H1 (cell line): ENCODE results near the gene ZNF423. TPM values are rescaled to one million over a fixed set of nuclear protein-coding genes. Genes with fewer than 3 reads are reported as not detected.

Source experiments
- CTCF ChIA-PET: fragments of 300-600 bp; sonication (Branson Sonifier 250); formaldehyde crosslinking; loops from one replicate; lab custom pipeline; 2021; ENCODE audit not compliant: partially characterized antibody; lab: Charles Lee
- POLR2A ChIA-PET: fragments of 300-600 bp; sonication (Branson Sonifier 250); formaldehyde crosslinking; loops from one replicate; lab custom pipeline; 2021; ENCODE audit warnings: inconsistent platforms; ENCODE audit not compliant: partially characterized antibody; lab: Charles Lee
- DNase-seq, 2 experiments: peaks; one replicate each; pipeline versions ENCODE4 v3.0.0 to v3.0.0-alpha.2; 2010 to 2022; ENCODE audit warnings: low spot score in 2 of 2, low read depth in 1 of 2, mixed read lengths in 1 of 2
- FAIRE-seq: peaks from 2 replicates; lab custom pipeline; 2011; peaks lifted over from hg19 to GRCh38; lab: Jason Lieb, UNC
- H2AFZ ChIP-seq: 2 replicates; pipeline ENCODE4 v1.8.1; 2012; ENCODE audit warnings: low read length, inconsistent platforms
- H2AK5ac ChIP-seq: 2 replicates; pipeline ENCODE4 v1.6.1; 2013; ENCODE audit warnings: low read depth, low read length
- H2BK120ac ChIP-seq: replicated peaks from 2 replicates; pipeline ENCODE3; 2013; ENCODE audit warnings: low read depth, low read length, inconsistent platforms
- H2BK12ac ChIP-seq: 2 replicates; pipeline ENCODE4 v1.6.1; 2013; ENCODE audit warnings: low read depth, low read length
- H2BK15ac ChIP-seq: 2 replicates; pipeline ENCODE4 v1.6.1; 2013; ENCODE audit warnings: low read length
- H2BK20ac ChIP-seq: 2 replicates; pipeline ENCODE4 v1.6.1; 2013; ENCODE audit warnings: low read length
- H2BK5ac ChIP-seq: 2 replicates; pipeline ENCODE4 v1.6.1; 2013; ENCODE audit warnings: low read depth, low read length
- H3K14ac ChIP-seq: 2 replicates; pipeline ENCODE4 v1.6.1; 2013; ENCODE audit warnings: inconsistent platforms; ENCODE audit not compliant: insufficient read length
- H3K18ac ChIP-seq: 2 replicates; pipeline ENCODE4 v1.6.1; 2013; ENCODE audit warnings: low read length; ENCODE audit errors: extremely low read depth
- H3K23ac ChIP-seq: 2 replicates; pipeline ENCODE4 v1.6.1; 2013; ENCODE audit warnings: inconsistent platforms; ENCODE audit not compliant: insufficient read length
- H3K23me2 ChIP-seq: 2 replicates; pipeline ENCODE4 v1.6.1; 2013; ENCODE audit warnings: low read depth, low read length
- H3K27ac ChIP-seq: 2 replicates; pipeline ENCODE4 v1.6.1; 2011; ENCODE audit warnings: low read depth, low read length, inconsistent platforms
- H3K27me3 ChIP-seq, 4 experiments: replicated peaks in 1 of 4; 1 replicate in 1 of 4; 2 replicates in 3 of 4; pipeline versions ENCODE4 v1.6.1 to v1.8.1; 2011 to 2013; ENCODE audit warnings: low read length in 3 of 4, mild to moderate bottlenecking in 3 of 4, inconsistent platforms in 2 of 4, mixed read lengths in 2 of 4, moderate library complexity in 1 of 4; ENCODE audit not compliant: control insufficient read depth in 3 of 4, insufficient read depth in 3 of 4; ENCODE audit errors: extremely low read depth in 1 of 4
- H3K36me3 ChIP-seq, 4 experiments: 2 replicates each; pipeline versions ENCODE4 v1.6.1 to v1.8.1; 2011 to 2013; ENCODE audit warnings: mild to moderate bottlenecking in 4 of 4, low read length in 3 of 4, moderate library complexity in 2 of 4, control low read depth in 1 of 4, inconsistent platforms in 1 of 4; ENCODE audit not compliant: insufficient read depth in 4 of 4, control insufficient read depth in 2 of 4
- H3K4ac ChIP-seq: replicated peaks from 2 replicates; pipeline ENCODE3; 2013; ENCODE audit warnings: low read length, low read depth, mixed read lengths, inconsistent platforms; ENCODE audit not compliant: insufficient read length
- H3K4me1 ChIP-seq, 4 experiments: replicated peaks in 1 of 4; 1 replicate in 1 of 4; 2 replicates in 3 of 4; pipeline versions ENCODE4 v1.6.1 to v1.8.1; 2011 to 2013; ENCODE audit warnings: low read length in 3 of 4, inconsistent platforms in 2 of 4, mixed read lengths in 1 of 4; ENCODE audit not compliant: insufficient read depth in 4 of 4, control insufficient read depth in 3 of 4
- H3K4me2 ChIP-seq, 2 experiments: 2 replicates each; pipeline versions ENCODE4 v1.6.1 to v1.8.1; 2011 to 2013; ENCODE audit warnings: low read depth in 2 of 2, low read length in 2 of 2, control low read depth in 1 of 2, inconsistent platforms in 1 of 2, mild to moderate bottlenecking in 1 of 2; ENCODE audit not compliant: insufficient read depth in 1 of 2
- H3K4me3 ChIP-seq, 4 experiments: fragments of 200-600, 300-600 bp in 1 of 4; sonication (generic), shearing (Covaris generic), sonication (Bioruptor Twin) in 1 of 4; 2 replicates each; pipeline versions ENCODE4 v1.5.1 to v1.8.1; 2011 to 2016; ENCODE audit warnings: low read length in 4 of 4, low read depth in 3 of 4, control low read depth in 2 of 4, inconsistent platforms in 2 of 4, mild to moderate bottlenecking in 2 of 4, mixed read lengths in 1 of 4, moderate library complexity in 1 of 4; ENCODE audit not compliant: insufficient read depth in 2 of 4; ENCODE audit errors: extremely low read depth in 1 of 4
- H3K56ac ChIP-seq: replicated peaks from 2 replicates; pipeline ENCODE3; 2013; ENCODE audit warnings: low read depth, mild to moderate bottlenecking, mixed read lengths, low read length, inconsistent platforms; ENCODE audit not compliant: insufficient read length
- H3K79me1 ChIP-seq: 2 replicates; pipeline ENCODE4 v1.6.1; 2013; ENCODE audit warnings: low read depth, low read length, control low read depth
- H3K79me2 ChIP-seq, 2 experiments: 2 replicates each; pipeline versions ENCODE4 v1.6.1 to v1.8.1; 2012 to 2013; ENCODE audit warnings: low read length in 2 of 2, mild to moderate bottlenecking in 2 of 2, inconsistent platforms in 1 of 2; ENCODE audit not compliant: insufficient read depth in 2 of 2, control insufficient read depth in 1 of 2
- H3K9ac ChIP-seq, 4 experiments: replicated peaks in 1 of 4; 1 replicate in 1 of 4; 2 replicates in 3 of 4; pipeline versions ENCODE4 v1.6.1 to v1.8.1; 2011 to 2013; ENCODE audit warnings: low read depth in 3 of 4, low read length in 3 of 4, control low read depth in 2 of 4, mild to moderate bottlenecking in 2 of 4, moderate library complexity in 2 of 4, inconsistent platforms in 1 of 4; ENCODE audit errors: extremely low read depth in 1 of 4
- H3K9me3 ChIP-seq, 2 experiments: 2 replicates each; pipeline versions ENCODE4 v1.6.1 to v1.8.1; 2012 to 2013; ENCODE audit warnings: mild to moderate bottlenecking in 2 of 2, moderate library complexity in 2 of 2, control low read depth in 1 of 2, inconsistent platforms in 1 of 2, low read depth in 1 of 2, low read length in 1 of 2, mixed read lengths in 1 of 2; ENCODE audit not compliant: insufficient read depth in 2 of 2
- H4K20me1 ChIP-seq, 2 experiments: replicated peaks in 1 of 2; 2 replicates each; pipeline versions ENCODE3 to v1.8.1; 2011 to 2013; ENCODE audit warnings: inconsistent platforms in 2 of 2, low read length in 2 of 2, mild to moderate bottlenecking in 1 of 2; ENCODE audit not compliant: insufficient read depth in 2 of 2, control insufficient read depth in 1 of 2
- H4K5ac ChIP-seq: 2 replicates; pipeline ENCODE4 v1.6.1; 2013; ENCODE audit warnings: low read length, low read depth, mixed read lengths, inconsistent platforms; ENCODE audit not compliant: insufficient read length
- H4K8ac ChIP-seq: 2 replicates; pipeline ENCODE4 v1.8.0; 2013; ENCODE audit warnings: mild to moderate bottlenecking, moderate library complexity, low read length, inconsistent platforms; ENCODE audit not compliant: insufficient read depth; ENCODE audit errors: extremely low read depth
- H4K91ac ChIP-seq: replicated peaks from 2 replicates; pipeline ENCODE3; 2013; ENCODE audit warnings: low read length, mixed read lengths, inconsistent platforms; ENCODE audit not compliant: insufficient read length
- CHD1 ChIP-seq: IDR thresholded peaks from 2 replicates; pipeline ENCODE4 v1.6.1; 2012; ENCODE audit warnings: low read depth, low read length, improper control_type of control experiment
- CTCF ChIP-seq, 3 experiments: IDR thresholded peaks; 1 replicate in 2 of 3; 2 replicates in 1 of 3; pipeline versions ENCODE4 v1.5.1 to v1.6.1; 2011; ENCODE audit warnings: low read length in 3 of 3, mild to moderate bottlenecking in 3 of 3, inconsistent platforms in 2 of 3, low read depth in 1 of 3, moderate library complexity in 1 of 3; ENCODE audit not compliant: insufficient read depth in 1 of 3; ENCODE audit errors: control extremely low read depth in 1 of 3
- GABPA ChIP-seq: IDR thresholded peaks from 2 replicates; pipeline ENCODE4 v1.6.1; 2011; ENCODE audit warnings: mild to moderate bottlenecking, low read length, moderate library complexity, borderline replicate concordance; ENCODE audit not compliant: insufficient read depth
- KDM1A ChIP-seq: fragments of 200-600, 300-600 bp; sonication (generic); IDR thresholded peaks from 2 replicates; pipeline ENCODE4 v1.7.1; 2016; ENCODE audit warnings: mild to moderate bottlenecking, low read length, borderline replicate concordance
- SIN3A ChIP-seq, 2 experiments: IDR thresholded peaks in 1 of 2; conservative IDR thresholded peaks in 1 of 2; 2 replicates each; pipeline ENCODE4 v1.6.1; 2011 to 2012; ENCODE audit warnings: low read length in 2 of 2, improper control_type of control experiment in 1 of 2, low read depth in 1 of 2, mild to moderate bottlenecking in 1 of 2
- TAF7 ChIP-seq: optimal IDR thresholded peaks from 2 replicates; pipeline ENCODE3; 2011; ENCODE audit warnings: low read depth, mild to moderate bottlenecking, inconsistent platforms, low read length, moderate library complexity, borderline replicate concordance
- WGBS, 2 experiments: shearing (Covaris generic) in 1 of 2; methylation state at CpG; one replicate each; pipeline versions ENCODE4 v1.1.6 to v1.1.7; 2013 to 2015; ENCODE audit warnings: low lambda C conversion rate in 2 of 2, mixed read lengths in 2 of 2, inconsistent platforms in 1 of 2, low coverage in 1 of 2, missing lambda C conversion rate in 1 of 2; ENCODE audit not compliant: insufficient replicate concordance in 2 of 2, insufficient coverage in 1 of 2, insufficient read length in 1 of 2; ENCODE audit errors: extremely low coverage in 1 of 2, missing lambda C conversion rate in 1 of 2; 5-methylcytosine and 5-hydroxymethylcytosine counted together
- polyA plus RNA-seq, 7 experiments: library from polyadenylated mRNA; depleted of rRNA in 3 of 7; stranded (reverse) in 5 of 7; unstranded in 2 of 7; fragments of >200 nt in 5 of 7; fragments of 200-250 nt in 2 of 7; gene quantifications; 1 replicate in 5 of 7; 2 replicates in 1 of 7; 4 replicates in 1 of 7; pipeline versions ENCODE4 v1.2.1 to v1.2.3, GENCODE V29; 2011 to 2013; ENCODE audit warnings: missing spikeins in 2 of 7, mixed read lengths in 2 of 7
- total RNA-seq: library from RNA; stranded (reverse); fragmentation: NEBNext Ultra II Directional; extraction: Animal tissue kit (Norgen Biotek cat#: 25700); gene quantifications from 2 replicates; pipeline ENCODE4 v1.2.1, GENCODE V29; 2021
- TF ChIP-seq, protein P1 (sequence below): IDR thresholded peaks from 2 replicates; pipeline ENCODE4 v1.6.1; 2011; ENCODE audit warnings: low read depth, mild to moderate bottlenecking, low read length; ENCODE audit not compliant: insufficient read depth

ZNF423 gene
- total and polyA plus RNA-seq, 2 of the 8 experiments (the other 6 are each of a cell fraction or from before 2014, with no cell fraction given) = 38.2 to 52.3 TPM

- Histone ChIP-seq H3K4me1 (peaks cover 0 to 6% (median 3%) of the 10 kb centered on the region in 4 experiments; a peak in 4 of 7 replicates), H2AFZ (no peak overlapping the region), H2BK5ac (no peak overlapping the region), H3K56ac (no peak overlapping the region), H4K8ac (no peak overlapping the region), H3K79me2 (no peaks in the 10 kb centered on the region), H3K23me2 (0 out of 2 replicates have a peak, but pooled peaks cover 2% of the 10 kb centered on the region), H2BK12ac (no peak overlapping the region), H3K4ac (no peak overlapping the region), H4K5ac (no peak overlapping the region), H3K36me3 (no peaks in the 10 kb centered on the region), H4K20me1 (no peaks in the 10 kb centered on the region), H2BK15ac (no peak overlapping the region), H2BK120ac (no peak overlapping the region), H3K4me2 (no peak overlapping the region), H3K27ac (no peak overlapping the region), H3K79me1 (no peaks in the 10 kb centered on the region), H3K18ac (no peak overlapping the region), H3K14ac (no peak overlapping the region), H4K91ac (no peak overlapping the region), H3K9me3 (no peaks in the 10 kb centered on the region), H3K27me3 (no peaks in the 10 kb centered on the region; a peak in 2 of 7 replicates), H3K4me3 (no peak overlapping the region), H2BK20ac (no peak overlapping the region), H3K9ac (no peak overlapping the region), H2AK5ac (no peak overlapping the region), H3K23ac (no peak overlapping the region)
- FAIRE-seq (no peak), DNase-seq (no peak)
- TF ChIP-seq TAF7 (no peak), GABPA (no peak), CTCF (IDR thresholded peaks at IDR 0.05; ENCODE audit: control extremely low read depth in 1 of 3, insufficient read depth in 1 of 3, low read depth in 1 of 3, low read length in 3 of 3) (no peak), SIN3A (conservative IDR thresholded peaks at IDR 0.05 in 1 of 2, IDR thresholded peaks at IDR 0.05 in 1 of 2; ENCODE audit: low read depth in 1 of 2, low read length in 2 of 2) (no peak), KDM1A (no peak), CHD1 (no peak)
- TF ChIP-seq, protein P1, sequence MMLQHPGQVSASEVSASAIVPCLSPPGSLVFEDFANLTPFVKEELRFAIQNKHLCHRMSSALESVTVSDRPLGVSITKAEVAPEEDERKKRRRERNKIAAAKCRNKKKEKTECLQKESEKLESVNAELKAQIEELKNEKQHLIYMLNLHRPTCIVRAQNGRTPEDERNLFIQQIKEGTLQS = no peak
- ChIA-PET CTCF (interaction anchor here (0.5 to 1.6 kb wide), 4 partner anchors 12 to 446 kb away, joined by 5 read pairs; no protein-coding TSS in a partner anchor), POLR2A (no interaction called here)
- 88% methylated on average over 2 of the region's 2 CpGs; no CpG with 5 or more reads in 1 of the 2 experiments for WGBS, 2 experiments
These were observed 369.5 kb downstream of the ZNF423 start for GRCh38 chr16:49486400-49486799.
